Measurements from ENCODE around the gene RPS6KA5.

- TF ChIP-seq PATZ1 (CRISPR knock-in tag; IDR thresholded peaks at IDR 0.05; ENCODE audit: borderline replicate concordance) = no peak
- no peak for TF ChIP-seq SNAI2 (CRISPR knock-in tag; IDR thresholded peaks at IDR 0.05)
- TF ChIP-seq CSRNP3 (CRISPR knock-in tag; IDR thresholded peaks at IDR 0.05) = no peak
- no peak for TF ChIP-seq ESRRG (CRISPR knock-in tag; IDR thresholded peaks at IDR 0.05)
- TF ChIP-seq RARB (CRISPR knock-in tag; IDR thresholded peaks at IDR 0.05) = no peak
- no peak for TF ChIP-seq ARNTL (CRISPR knock-in tag; IDR thresholded peaks at IDR 0.05; ENCODE audit: borderline replicate concordance, low read depth)
- no peak for TF ChIP-seq TOX (CRISPR knock-in tag; IDR thresholded peaks at IDR 0.05; ENCODE audit: borderline replicate concordance)
- TF ChIP-seq BACH2 (CRISPR knock-in tag; IDR thresholded peaks at IDR 0.05; ENCODE audit: borderline replicate concordance) = no peak
- TF ChIP-seq POU6F1 (CRISPR knock-in tag; IDR thresholded peaks at IDR 0.05; ENCODE audit: borderline replicate concordance, low read depth) = no peak
- no peak for TF ChIP-seq CSDC2 (CRISPR knock-in tag; IDR thresholded peaks at IDR 0.05)
- no peak for TF ChIP-seq ZFP30 (CRISPR knock-in tag; IDR thresholded peaks at IDR 0.05)
- TF ChIP-seq ZFP3 (CRISPR knock-in tag; IDR thresholded peaks at IDR 0.05) = no peak
These were observed 153.3 kb downstream of the RPS6KA5 start for GRCh38 chr14:90907178-90907577.
